IMR-90 (cell line): ENCODE results near the gene PKD1. TPM values are rescaled to one million over a fixed set of nuclear protein-coding genes. Genes with fewer than 3 reads are reported as not detected.

Experiments used
- CHD1 ChIP-seq: IDR thresholded peaks from 2 replicates; pipeline ENCODE4 v1.6.1; 2012; ENCODE audit warnings: low read depth, low read length, improper control_type of control experiment
- MAFK ChIP-seq: IDR thresholded peaks from 2 replicates; pipeline ENCODE4 v1.6.1; 2012; ENCODE audit warnings: low read depth, low read length, improper control_type of control experiment
- MAZ ChIP-seq: IDR thresholded peaks from 2 replicates; pipeline ENCODE4 v1.6.1; 2012; ENCODE audit warnings: low read depth, mild to moderate bottlenecking, low read length, improper control_type of control experiment, moderate library complexity, borderline replicate concordance
- POLR2A ChIP-seq: IDR thresholded peaks from 2 replicates; pipeline ENCODE4 v1.6.1; 2012; ENCODE audit warnings: mild to moderate bottlenecking, low read depth, low read length
- polyA plus RNA-seq, 3 experiments: library from polyadenylated mRNA; depleted of rRNA; stranded (reverse); fragments of >200 nt; gene quantifications; 2 replicates each; pipeline ENCODE4 v1.2.3, GENCODE V29; 2012; ENCODE audit warnings: low replicate concordance in 1 of 3
- total RNA-seq: library from RNA; depleted of rRNA; stranded (reverse); fragments of >200 nt; gene quantifications from 2 replicates; pipeline ENCODE4 v1.2.3, GENCODE V29; 2012
- TF ChIP-seq, protein P1 (sequence below): fragments of 150-350 bp; IDR thresholded peaks from 2 replicates; pipeline ENCODE4 v1.6.1; 2017; ENCODE audit warnings: mild to moderate bottlenecking, antibody characterized with exemption, low read length, low read depth

The PKD1 gene
- total and polyA plus RNA-seq, 2 of the 4 experiments (the other 2 are of a cell fraction), result 7.9 to 97.3 TPM

DNA sequence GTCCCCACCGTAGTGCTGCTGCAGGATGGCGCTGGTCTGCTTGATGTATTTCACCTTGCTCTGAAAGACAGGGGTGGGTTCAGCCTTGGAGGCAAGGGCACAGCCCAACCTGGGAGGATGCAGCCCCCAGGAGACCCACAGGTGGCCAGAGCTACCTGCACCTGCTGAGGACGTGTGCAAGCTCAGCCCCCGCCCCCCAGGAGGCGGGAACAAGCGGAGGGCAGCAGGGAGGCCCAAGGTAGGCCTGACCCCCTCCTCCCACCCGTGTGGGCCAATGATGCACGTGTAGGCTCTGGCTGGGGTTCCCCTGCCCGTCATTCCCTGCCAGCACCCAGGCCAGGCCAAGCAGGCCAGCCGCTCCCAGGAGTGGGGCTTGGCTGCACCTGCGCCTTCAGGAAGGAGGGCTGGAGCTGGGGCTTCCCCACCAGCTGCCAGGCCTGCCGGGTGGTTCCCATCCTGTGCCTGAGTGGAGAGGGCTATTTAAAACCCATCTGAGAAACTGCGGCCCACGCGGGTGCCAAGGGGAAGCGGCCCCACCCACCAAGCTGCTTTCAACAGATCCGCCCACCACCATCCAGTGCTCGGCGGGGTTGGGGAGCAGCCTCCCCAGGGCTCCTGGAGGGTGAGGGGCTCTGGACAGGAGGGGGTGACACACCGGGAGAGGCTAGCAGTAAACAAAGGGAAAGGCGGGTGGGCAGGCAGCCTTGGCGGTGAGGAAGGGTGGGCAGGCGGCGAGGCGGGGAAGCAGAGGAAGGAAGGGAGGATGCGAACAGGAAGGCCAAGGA lies 91.8 kb downstream of the PKD1 start (continued):
- TF ChIP-seq MAFK (no peak), CHD1 (no peak), MAZ (no peak), POLR2A (no peak)
- TF ChIP-seq, protein P1, sequence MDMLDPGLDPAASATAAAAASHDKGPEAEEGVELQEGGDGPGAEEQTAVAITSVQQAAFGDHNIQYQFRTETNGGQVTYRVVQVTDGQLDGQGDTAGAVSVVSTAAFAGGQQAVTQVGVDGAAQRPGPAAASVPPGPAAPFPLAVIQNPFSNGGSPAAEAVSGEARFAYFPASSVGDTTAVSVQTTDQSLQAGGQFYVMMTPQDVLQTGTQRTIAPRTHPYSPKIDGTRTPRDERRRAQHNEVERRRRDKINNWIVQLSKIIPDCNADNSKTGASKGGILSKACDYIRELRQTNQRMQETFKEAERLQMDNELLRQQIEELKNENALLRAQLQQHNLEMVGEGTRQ, result no peak
